HG02759 (cell line): ENCODE data around the gene ANKRD24.
"Not testable (repeated sequence)": the region's sequence is repeated elsewhere in the genome, so short reads cannot be mapped to it uniquely, and the experiment has no call there.

Experiments
- ATAC-seq: cut with Tn5 transposase; IDR thresholded peaks from one replicate; pipeline ENCODE4 v1.9.1; 2021; ENCODE audit warnings: mild to moderate bottlenecking, moderate library complexity; ENCODE audit not compliant: unreplicated experiment

ANKRD24 gene

GRCh38 chr19:4173479-4174212, 8.8 kb upstream of the ANKRD24 start:
- ATAC-seq = no peak

DNA sequence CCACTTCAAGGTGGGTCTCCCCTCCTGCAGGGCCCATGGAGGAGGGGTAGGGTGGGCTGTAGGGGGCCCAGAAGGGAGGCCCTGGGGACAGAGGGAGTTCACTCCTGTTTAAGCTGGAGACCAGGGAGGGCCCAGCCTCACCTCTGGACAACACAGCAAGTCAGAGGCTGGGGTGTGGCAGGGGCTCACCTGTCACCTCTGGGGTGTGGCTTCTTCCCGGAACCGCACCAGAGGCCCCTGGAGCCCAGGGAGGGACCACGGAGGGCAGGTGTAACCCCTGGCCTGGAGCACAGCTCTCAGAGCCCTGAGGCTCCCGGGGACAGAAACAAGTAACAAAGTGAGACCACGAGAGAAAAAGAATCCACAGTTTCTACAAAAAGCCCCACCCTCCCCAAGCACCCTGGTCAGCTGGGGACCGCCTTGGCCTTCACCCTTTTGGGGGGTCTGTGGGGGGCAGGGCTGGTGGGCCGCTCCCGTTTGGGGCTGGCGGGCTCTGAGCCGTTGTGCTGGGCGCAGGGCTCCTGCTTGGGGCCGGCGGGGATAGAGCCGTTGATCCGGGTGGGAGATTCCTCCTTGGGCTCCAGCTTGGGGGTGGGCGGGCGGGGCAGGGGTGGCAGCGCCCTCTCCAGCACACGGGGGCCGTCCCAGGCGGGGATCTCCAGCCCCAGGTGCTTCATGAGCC, 8.1 kb upstream of the ANKRD24 start:
- no peak for ATAC-seq

- ATAC-seq = no peak
Observed at GRCh38 chr19:4174895-4175668, 7.4 kb upstream of the ANKRD24 start.

GRCh38 chr19:4175669-4175931, 6.9 kb upstream of the ANKRD24 start:
- no peak for ATAC-seq

DNA sequence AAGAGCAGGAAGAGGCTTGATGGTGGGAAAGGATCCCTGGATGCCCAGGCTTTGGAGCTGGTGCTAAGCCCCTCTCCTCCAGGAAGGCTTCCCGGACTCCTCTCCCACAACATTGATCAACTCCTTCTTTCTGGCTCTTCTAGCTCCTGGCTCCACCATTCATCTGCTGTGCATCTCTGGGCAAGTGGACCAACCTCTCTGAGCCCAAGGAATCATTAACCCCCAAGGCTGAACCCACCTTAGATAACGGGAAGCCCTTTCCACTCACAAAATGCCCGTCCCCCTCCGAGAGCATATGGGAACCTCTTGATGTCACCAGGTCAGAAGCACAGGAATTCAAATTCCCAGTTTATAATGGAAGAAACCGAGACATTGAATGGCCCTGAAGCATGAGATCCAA, 5.3 kb upstream of the ANKRD24 start:
- ATAC-seq = no peak

DNA sequence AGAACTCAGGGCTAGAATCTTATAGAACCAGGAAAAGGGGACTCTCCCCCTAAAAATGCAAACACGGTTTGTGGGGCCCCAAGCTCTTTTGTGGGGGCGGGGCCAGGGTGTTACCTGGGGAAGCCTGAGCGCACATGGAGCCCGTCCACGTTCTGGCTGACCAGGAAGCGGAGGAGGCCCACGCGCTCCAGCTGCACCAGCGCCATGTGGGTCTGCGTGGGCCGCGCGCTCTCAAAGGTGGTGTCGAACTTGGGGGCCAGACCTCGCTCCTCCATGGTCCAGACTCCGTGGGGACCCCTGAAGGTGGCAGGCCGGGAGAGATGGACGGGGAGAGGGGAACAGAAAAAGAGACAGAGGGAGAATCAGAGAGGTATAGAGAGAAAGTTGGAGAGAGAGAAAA, 3.5 kb upstream of the ANKRD24 start:
- no peak for ATAC-seq

- no peak for ATAC-seq
Observed at GRCh38 chr19:4181053-4181508, 1.4 kb upstream of the ANKRD24 start.

DNA sequence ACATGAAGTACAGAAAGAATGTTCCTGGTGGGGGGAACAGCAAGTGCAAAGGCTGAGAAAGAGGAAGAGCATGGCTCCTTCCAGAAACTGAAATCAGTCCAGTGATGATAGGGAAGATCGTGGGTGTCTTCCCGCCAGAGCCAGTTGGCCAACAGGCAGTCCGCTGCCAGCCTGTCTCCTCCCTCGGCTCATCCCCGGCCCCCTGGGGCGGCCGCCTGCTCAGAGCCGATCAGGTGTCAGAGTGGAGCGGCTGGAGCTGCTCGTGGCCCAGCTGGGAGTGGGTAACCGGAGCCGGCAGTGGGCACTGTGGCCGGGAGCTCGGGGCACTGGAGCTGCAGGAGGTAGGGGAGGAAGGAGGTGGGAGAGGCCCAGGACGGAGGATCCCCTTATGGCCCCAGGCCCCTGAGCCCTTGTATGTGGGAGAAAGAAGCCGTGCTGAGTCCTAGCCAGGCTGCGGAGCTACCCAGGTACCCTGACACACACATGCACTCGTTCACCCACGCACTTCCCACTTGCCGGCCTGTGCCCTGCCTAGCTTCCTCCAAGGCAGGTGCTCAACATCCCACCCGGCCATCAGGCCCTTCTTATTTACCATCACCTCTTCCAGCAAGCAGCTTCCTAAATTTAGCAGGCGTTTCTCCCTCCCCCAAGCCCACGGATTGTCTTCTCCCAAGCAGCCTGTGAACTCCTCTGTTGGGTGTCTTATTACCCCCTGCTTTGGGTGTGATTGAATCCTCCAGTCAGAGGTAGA, 1.7 kb downstream of the ANKRD24 start:
- ATAC-seq = no peak

DNA sequence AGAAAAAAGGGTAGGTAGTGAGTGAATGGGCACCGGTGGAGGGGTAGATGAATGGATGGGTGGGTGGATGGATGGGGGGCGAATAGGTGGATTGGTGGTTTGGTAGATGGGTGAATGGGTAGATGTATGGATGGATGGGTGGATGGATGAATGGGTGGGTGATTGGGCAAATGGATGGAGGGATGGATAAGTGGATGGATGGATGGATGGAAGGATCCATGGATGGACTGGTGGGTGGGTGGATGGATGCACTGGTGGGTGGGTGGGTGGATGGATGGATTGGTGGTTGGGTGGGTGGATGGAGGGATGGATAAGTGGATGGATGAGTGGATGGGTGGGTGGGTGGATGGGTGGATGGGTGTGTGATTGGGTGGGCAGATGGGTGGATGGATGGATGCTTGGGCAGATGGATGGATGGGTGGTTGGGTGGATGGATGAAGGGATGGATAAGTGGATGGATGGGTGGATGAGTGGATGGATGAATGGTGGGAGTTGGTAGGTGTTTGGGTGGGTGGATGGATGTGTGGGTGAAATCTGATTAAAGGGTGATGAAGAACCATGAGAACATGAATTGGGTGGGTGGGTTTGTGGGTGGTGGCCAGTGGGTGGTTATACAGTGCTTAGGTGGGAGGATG, 2.3 kb downstream of the ANKRD24 start:
- no peak for ATAC-seq

DNA sequence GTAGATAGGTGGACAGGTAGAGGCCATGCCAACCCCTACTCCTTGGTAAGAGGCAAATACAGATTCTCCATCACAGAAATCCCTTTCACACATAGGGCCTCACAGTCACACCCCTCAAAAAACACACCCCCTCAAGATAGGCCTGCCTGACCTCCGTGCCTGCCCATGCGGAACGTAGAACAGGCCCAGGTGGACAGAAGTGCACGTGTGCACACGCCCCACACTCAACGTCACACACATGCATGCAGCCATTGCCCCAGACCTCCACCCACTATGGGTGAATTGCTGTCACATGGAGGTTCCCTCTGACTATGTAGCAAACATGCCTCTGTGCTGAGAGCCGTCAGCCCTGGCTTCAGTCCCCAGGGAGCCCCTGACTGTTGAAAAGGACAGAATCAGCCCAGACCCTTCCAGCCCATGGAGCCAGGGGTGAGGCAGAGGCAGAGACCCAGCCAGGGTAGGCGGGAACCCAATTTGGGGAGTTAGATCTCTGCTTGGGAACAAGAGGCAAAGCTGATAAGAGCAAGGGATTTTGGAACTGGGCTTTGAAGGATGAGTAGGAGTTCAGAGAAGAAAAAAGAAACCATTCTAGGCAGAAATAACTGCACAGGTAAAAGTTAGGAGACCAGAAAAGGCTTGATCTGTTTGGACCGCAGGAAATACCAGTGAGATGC, 3.1 kb downstream of the ANKRD24 start:
- no peak for ATAC-seq

DNA sequence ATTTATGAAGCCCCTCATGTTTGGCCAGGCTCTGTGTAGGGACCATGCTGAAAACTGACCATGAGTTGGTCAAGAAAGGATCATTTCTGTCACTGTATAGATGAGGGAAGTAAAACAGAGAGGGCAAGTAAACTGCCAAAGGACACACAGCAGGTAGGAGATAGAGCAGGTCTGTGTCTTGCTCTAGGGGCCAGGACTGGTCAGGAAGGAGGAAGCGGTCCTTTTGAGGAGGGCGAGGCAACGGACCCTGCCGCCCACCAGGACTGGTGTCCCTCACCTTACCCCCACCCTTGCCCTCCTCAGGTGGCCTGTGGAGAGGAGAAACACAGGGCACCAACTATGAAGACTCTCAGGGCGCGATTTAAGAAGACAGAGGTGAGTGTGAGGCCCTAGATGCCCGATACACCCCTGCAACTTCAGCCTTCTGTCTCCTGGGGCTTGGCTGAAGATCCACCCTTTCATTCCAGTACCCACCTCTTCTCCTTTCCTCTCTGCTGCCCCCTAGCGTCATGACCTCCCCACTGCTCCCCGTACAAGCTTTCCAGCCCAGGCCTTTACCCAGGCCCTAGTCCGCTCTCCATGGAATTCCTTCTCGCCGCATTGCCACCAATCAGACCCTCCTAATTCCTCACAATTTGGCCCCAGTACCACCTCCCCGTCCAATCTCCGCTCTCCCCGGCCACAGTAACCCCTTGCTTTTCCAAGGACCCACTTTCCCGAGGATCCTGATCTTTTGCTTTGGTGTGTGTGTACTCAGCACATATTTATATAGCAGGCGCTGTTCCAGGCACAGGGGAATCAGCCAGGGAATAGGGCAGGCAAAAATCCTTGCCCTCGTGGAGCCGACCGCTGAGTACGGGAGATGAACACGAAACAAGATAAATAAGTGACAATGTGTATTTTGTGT, 3.9 kb downstream of the ANKRD24 start:
- ATAC-seq = no peak

GRCh38 chr19:4187313-4188122, 5.0 kb downstream of the ANKRD24 start:
- no peak for ATAC-seq

DNA sequence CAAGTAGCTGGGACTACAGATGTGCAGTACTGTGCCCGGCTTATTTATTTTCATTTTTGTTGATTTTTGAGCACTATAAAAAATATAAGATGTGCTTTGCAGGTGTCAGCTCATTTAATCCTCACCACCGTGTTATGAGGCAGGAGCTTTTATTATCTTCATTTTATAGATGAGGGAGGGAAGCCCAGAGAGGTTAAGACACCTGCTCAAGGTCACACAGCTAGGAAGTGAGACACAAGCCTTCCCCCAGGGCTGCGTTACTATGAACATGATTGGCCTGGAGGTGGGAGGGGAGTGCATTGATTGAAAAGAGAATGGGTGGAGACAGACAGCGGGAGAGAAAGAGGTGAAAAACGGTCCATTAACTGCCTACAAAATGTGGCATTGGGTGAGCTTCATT, 7.2 kb downstream of the ANKRD24 start:
- ATAC-seq = no peak

- not testable (repeated sequence) for ATAC-seq
Observed at GRCh38 chr19:4192537-4192936, 10.0 kb downstream of the ANKRD24 start.

DNA sequence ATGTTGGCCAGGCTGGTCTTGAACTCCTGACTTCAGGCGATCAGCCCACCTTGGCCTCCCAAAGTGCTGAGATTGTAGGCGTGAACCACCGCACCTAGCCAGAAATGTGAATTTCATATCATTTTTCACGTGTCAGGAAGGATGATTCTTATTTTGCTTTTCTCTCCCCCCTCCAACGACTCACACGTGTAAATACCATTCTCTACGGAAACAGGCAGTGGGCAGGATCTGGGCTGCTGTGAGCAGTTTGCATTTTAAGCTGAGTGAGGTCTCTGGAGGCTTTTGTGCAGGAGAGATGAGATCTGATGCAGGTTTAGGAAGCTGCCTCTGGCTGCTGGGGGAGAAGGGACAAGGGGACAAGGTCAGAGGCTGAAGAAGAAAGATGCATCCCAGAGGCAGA, 11.9 kb downstream of the ANKRD24 start:
- ATAC-seq = no peak

GRCh38 chr19:4196009-4196408, 13.5 kb downstream of the ANKRD24 start:
- no peak for ATAC-seq

- no peak for ATAC-seq
Observed at GRCh38 chr19:4196587-4197148, 14.2 kb downstream of the ANKRD24 start.

GRCh38 chr19:4197228-4197624, 14.7 kb downstream of the ANKRD24 start:
- ATAC-seq = no peak
